GM19438 (cell line): ENCODE data around the gene CYTL1.

Experiments used
- ATAC-seq: cut with Tn5 transposase; IDR thresholded peaks from one replicate; pipeline ENCODE4 v1.9.1; 2021; ENCODE audit warnings: low read depth; ENCODE audit not compliant: unreplicated experiment

The CYTL1 gene

DNA sequence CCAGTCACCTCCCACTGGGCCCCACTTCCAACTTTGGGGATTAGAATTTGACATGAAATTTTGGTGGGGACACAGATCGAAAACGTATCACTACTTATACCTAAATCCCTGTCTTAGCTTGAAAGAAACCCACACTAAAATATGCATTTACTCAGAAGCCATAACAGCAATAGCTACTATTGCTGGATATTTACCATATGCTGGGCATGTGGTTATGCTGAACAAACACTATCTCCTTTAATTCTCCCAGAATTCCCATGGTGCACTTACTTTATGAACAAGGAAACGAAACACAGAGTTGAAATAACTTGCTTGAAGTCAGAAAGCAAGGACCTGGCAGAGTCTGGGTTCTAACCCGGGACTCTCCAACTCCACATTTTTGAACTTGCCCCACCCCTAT lies 39.3 kb downstream of the CYTL1 start:
- ATAC-seq = no peak

DNA sequence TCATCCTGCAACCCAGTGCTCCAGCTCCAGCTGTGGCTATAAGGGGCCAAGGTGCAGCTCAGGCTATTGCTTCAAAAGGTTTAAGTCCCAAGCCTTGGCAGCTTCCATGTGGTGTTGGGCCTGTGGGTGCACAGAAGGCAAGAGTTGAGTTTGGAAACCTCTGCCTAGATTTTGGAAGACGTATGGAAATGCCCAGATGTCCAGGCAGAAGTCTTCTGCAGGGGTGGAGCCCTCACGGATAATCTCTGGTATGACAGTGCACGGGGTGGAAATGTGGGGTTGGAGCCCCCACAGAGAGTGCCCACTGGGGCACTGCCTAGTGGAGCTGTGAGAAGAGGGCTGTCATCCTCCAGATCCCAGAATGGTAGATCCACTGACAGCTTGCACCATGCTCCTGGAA lies 44.5 kb downstream of the CYTL1 start:
- no peak for ATAC-seq

DNA sequence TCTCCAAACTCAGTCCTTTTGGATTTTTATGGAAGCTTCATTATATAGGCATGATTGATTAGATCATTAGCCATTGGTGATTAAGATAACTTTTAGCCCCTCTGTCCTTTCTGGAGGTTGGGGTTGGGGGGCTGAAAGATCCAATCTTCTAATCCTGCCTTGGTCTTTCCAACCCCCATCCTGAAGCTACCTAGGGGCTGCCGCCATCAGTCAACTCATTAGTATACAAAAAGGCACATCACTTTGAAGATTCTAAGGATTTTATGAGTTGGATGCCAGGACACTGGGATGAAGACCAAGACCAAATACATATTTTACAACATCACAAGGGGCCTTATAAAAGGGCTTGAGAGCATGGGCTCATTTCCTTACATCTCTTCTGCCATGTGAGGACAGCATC lies 47.5 kb downstream of the CYTL1 start:
- no peak for ATAC-seq

DNA sequence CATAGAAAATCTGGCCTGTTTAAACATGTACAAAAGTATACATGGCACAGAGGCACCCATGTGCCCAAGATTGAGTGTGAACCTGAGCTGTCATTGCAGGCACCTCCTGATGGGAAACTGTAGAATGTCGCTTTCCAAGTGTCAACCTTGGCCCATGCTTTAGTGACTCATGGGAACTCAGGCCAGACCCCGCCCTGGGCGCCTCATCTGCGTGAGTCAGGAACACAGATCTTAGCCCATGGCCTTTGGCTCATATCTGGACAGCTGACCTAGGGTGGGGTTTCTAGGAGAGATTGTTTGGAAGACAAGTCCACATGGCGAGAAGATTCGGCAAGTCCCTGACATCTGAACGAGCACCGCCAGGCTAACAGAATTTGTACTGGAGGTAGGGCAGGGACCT lies 50.0 kb downstream of the CYTL1 start:
- no peak for ATAC-seq

DNA sequence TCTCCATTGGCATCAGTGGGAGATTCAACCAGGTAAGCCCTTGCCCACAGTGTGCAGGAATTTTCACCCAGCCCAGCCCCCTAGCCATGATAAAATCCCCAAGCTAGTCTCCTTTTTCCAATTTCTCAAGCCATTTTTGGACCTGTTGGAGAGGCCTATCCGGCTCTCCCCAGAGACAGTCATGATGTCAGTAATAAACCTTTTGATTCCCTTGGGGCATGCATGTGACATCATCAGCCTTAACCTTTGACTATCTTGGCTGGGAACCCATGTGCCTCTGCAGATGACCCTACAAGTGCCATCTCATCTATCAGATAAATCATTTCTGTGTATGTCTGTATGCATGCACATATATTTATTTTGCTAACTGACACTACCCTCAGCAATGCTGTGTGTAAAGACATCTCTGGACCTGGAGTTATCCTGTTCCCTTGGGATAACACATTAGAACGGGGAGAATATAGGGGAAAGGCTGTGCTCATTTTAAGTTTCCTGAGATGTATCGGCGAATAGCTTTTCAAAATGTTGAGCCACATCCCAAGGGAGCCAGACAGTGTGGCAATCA lies 51.0 kb downstream of the CYTL1 start:
- ATAC-seq = no peak
